ENCODE measurements around the gene DLGAP3.

- TF ChIP-seq, protein P1, sequence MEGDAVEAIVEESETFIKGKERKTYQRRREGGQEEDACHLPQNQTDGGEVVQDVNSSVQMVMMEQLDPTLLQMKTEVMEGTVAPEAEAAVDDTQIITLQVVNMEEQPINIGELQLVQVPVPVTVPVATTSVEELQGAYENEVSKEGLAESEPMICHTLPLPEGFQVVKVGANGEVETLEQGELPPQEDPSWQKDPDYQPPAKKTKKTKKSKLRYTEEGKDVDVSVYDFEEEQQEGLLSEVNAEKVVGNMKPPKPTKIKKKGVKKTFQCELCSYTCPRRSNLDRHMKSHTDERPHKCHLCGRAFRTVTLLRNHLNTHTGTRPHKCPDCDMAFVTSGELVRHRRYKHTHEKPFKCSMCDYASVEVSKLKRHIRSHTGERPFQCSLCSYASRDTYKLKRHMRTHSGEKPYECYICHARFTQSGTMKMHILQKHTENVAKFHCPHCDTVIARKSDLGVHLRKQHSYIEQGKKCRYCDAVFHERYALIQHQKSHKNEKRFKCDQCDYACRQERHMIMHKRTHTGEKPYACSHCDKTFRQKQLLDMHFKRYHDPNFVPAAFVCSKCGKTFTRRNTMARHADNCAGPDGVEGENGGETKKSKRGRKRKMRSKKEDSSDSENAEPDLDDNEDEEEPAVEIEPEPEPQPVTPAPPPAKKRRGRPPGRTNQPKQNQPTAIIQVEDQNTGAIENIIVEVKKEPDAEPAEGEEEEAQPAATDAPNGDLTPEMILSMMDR (optimal IDR thresholded peaks at IDR 0.05 in 1 of 3, IDR thresholded peaks at IDR 0.05 in 1 of 3, conservative IDR thresholded peaks at IDR 0.05 in 1 of 3; ENCODE audit: extremely low read depth in 1 of 3, insufficient read depth in 2 of 3, low read length in 3 of 3), result peak; percentile 97 to 100 (median 99)
- no peak for TF ChIP-seq EZH2 (IDR thresholded peaks at IDR 0.05; ENCODE audit: low read length)
These were observed 76.7 kb downstream of the DLGAP3 start for GRCh38 chr1:34852677-34853217.

Data from keratinocyte (primary cell).